ENCODE results near the gene HTR2A.
A peak's percentile ranks its signal among the peaks of the same experiment; 100 is the strongest.

HTR2A gene

GRCh38 chr13:46895381-46895780, 1.5 kb downstream of the HTR2A start:
- no peak overlapping the region for H3K4me3 ChIP-seq (ENCODE audit: low read depth, low read length)
- H3K4me2 ChIP-seq (ENCODE audit: low read length) = no peak overlapping the region
- H3K9ac ChIP-seq = no peak overlapping the region
- H3K27me3 ChIP-seq (ENCODE audit: control insufficient read depth, insufficient read depth, low read length) = no peaks in the 10 kb centered on the region
- no peaks in the 10 kb centered on the region for H3K9me3 ChIP-seq (ENCODE audit: control insufficient read depth, low read length)
- peak overlapping the region; percentile 18 for H2AFZ ChIP-seq
- no peak for TF ChIP-seq CTCF (IDR thresholded peaks at IDR 0.05)
- H3K27ac ChIP-seq = no peak overlapping the region
- no peaks in the 10 kb centered on the region for H3K79me2 ChIP-seq
- H3K4me1 ChIP-seq = no peaks in the 10 kb centered on the region
- no peaks in the 10 kb centered on the region for H3K36me3 ChIP-seq (ENCODE audit: control insufficient read depth, insufficient read depth, low read length)

GRCh38 chr13:46894568-46894967, 2.3 kb downstream of the HTR2A start:
- Histone ChIP-seq H3K4me2 (ENCODE audit: low read length) (peak overlapping the region; percentile 80), H3K27ac (no peak overlapping the region), H3K4me3 (ENCODE audit: low read depth, low read length) (peak overlapping the region; percentile 54), H3K27me3 (ENCODE audit: control insufficient read depth, insufficient read depth, low read length) (no peaks in the 10 kb centered on the region), H3K9ac (no peak overlapping the region), H3K4me1 (no peaks in the 10 kb centered on the region), H3K36me3 (ENCODE audit: control insufficient read depth, insufficient read depth, low read length) (no peaks in the 10 kb centered on the region), H2AFZ (peak overlapping the region; percentile 57), H3K9me3 (ENCODE audit: control insufficient read depth, low read length) (no peaks in the 10 kb centered on the region), H3K79me2 (no peaks in the 10 kb centered on the region)
- TF ChIP-seq CTCF (IDR thresholded peaks at IDR 0.05) = no peak

DNA sequence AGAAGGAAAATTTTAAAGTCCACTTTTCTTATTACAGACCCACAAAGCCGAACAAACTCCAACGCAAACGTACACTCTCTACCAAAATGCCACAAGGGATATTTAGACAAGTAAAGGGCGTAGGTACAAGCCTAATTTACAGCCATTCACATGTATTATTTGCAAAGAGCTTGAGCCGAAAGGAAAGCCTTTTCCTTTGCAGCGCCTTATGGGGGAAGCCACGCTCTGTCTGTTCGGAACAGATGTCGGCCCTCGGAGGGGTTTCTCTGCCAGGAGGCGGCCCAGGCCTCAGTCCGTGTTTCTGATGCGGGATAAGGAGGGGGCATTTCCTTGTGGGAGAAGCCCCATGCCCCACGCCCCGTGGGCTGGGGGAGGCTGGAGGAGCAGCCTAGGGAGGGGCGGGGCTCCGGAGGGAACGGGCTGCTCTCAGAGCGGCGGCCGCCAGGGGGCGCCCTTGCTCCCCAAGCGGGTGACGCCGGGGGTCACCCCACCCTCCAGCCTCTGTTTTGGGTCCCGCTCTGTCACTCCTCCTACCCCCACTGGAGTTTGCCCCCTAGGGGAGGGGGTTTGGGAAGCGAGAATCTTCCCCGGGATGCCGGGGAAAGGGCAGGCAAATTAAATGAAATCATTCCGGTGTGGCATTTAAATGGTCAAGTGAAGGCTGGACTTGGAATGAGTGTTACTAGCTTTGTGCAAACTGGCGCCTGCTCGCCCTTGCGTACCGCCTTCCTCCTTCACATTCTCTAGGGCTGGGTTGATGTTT, 2.9 kb downstream of the HTR2A start:
- Histone ChIP-seq H2AFZ (peak overlapping the region; percentile 57), H3K27ac (no peak overlapping the region), H3K9ac (no peak overlapping the region), H3K27me3 (ENCODE audit: control insufficient read depth, insufficient read depth, low read length) (no peaks in the 10 kb centered on the region), H3K9me3 (ENCODE audit: control insufficient read depth, low read length) (no peaks in the 10 kb centered on the region), H3K4me1 (no peaks in the 10 kb centered on the region), H3K36me3 (ENCODE audit: control insufficient read depth, insufficient read depth, low read length) (no peaks in the 10 kb centered on the region), H3K4me3 (ENCODE audit: low read depth, low read length) (peak overlapping the region; percentile 54), H3K79me2 (no peaks in the 10 kb centered on the region), H3K4me2 (ENCODE audit: low read length) (peak overlapping the region; percentile 80)
- TF ChIP-seq CTCF (IDR thresholded peaks at IDR 0.05) = peak; percentile 79

DNA sequence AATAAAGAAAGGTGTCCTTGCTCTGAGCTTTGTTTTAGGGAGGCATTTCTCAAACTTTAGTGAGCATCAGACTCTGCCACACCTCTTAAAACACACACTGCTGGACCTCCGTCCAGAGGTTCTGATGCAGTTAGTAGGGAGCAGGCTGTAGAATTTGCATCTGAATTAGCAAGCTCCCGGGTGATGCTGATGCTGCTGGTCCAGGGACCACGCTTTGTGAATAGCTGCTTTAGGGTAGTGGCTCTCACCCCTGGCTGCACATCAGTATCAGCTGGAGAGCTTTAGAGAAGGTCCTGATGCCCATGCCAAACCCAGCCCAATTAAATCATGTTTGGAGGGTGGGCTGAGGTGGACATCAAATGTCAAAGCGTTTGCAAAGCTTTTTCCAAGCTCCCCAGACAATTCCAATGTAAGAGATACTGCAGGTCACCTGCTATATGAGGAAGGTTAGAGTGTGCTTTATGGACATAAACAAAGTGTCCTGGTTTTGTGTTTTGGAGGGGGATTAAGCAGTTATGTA, 3.6 kb downstream of the HTR2A start:
- H3K9ac ChIP-seq = no peak overlapping the region
- H3K27ac ChIP-seq = no peak overlapping the region
- H3K9me3 ChIP-seq (ENCODE audit: control insufficient read depth, low read length) = no peaks in the 10 kb centered on the region
- TF ChIP-seq CTCF (IDR thresholded peaks at IDR 0.05) = no peak
- H3K27me3 ChIP-seq (ENCODE audit: control insufficient read depth, insufficient read depth, low read length) = no peaks in the 10 kb centered on the region
- no peaks in the 10 kb centered on the region for H3K4me1 ChIP-seq
- H3K79me2 ChIP-seq = no peaks in the 10 kb centered on the region
- H2AFZ ChIP-seq = no peak overlapping the region
- peak overlapping the region; percentile 80 for H3K4me2 ChIP-seq (ENCODE audit: low read length)
- H3K36me3 ChIP-seq (ENCODE audit: control insufficient read depth, insufficient read depth, low read length) = no peaks in the 10 kb centered on the region
- no peak overlapping the region for H3K4me3 ChIP-seq (ENCODE audit: low read depth, low read length)

DNA sequence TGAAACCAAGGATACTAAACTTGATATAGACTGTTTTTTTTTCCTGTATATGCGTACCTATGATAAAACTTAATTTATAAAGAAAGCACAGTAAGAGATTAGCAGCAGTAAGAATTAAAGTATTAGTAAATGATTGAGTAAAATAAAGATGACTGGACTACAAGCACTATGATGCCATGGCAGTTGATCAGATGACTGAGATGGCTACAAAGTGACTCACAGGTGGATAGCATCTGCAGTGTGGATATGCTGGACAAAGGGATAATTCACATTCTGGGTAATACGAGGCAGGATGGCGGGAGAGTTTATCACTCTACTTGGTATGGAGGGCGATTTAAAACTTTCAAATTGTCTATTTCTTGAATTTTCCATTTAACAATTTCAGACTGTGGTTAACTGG, 11.8 kb downstream of the HTR2A start:
- Histone ChIP-seq H3K9me3 (ENCODE audit: control insufficient read depth, low read length) (no peaks in the 10 kb centered on the region), H3K9ac (no peak overlapping the region), H3K4me1 (no peaks in the 10 kb centered on the region), H2AFZ (no peak overlapping the region), H3K36me3 (ENCODE audit: control insufficient read depth, insufficient read depth, low read length) (no peaks in the 10 kb centered on the region), H3K4me2 (ENCODE audit: low read length) (no peak overlapping the region), H3K79me2 (no peaks in the 10 kb centered on the region), H3K27me3 (ENCODE audit: control insufficient read depth, insufficient read depth, low read length) (no peaks in the 10 kb centered on the region), H3K4me3 (ENCODE audit: low read depth, low read length) (no peak overlapping the region), H3K27ac (no peak overlapping the region)
- TF ChIP-seq CTCF (IDR thresholded peaks at IDR 0.05) = no peak
